HG03565 (cell line): ENCODE results near the gene AIRE.
"Not testable (repeated sequence)": the region's sequence is repeated elsewhere in the genome, so short reads cannot be mapped to it uniquely, and the experiment has no call there.

Experiments used
- ATAC-seq: cut with Tn5 transposase; IDR thresholded peaks from one replicate; pipeline ENCODE4 v1.9.1; 2021; ENCODE audit warnings: mild to moderate bottlenecking, moderate library complexity; ENCODE audit not compliant: unreplicated experiment

AIRE gene

GRCh38 chr21:44291078-44291935, 5.6 kb downstream of the AIRE start:
- ATAC-seq: no peak

DNA sequence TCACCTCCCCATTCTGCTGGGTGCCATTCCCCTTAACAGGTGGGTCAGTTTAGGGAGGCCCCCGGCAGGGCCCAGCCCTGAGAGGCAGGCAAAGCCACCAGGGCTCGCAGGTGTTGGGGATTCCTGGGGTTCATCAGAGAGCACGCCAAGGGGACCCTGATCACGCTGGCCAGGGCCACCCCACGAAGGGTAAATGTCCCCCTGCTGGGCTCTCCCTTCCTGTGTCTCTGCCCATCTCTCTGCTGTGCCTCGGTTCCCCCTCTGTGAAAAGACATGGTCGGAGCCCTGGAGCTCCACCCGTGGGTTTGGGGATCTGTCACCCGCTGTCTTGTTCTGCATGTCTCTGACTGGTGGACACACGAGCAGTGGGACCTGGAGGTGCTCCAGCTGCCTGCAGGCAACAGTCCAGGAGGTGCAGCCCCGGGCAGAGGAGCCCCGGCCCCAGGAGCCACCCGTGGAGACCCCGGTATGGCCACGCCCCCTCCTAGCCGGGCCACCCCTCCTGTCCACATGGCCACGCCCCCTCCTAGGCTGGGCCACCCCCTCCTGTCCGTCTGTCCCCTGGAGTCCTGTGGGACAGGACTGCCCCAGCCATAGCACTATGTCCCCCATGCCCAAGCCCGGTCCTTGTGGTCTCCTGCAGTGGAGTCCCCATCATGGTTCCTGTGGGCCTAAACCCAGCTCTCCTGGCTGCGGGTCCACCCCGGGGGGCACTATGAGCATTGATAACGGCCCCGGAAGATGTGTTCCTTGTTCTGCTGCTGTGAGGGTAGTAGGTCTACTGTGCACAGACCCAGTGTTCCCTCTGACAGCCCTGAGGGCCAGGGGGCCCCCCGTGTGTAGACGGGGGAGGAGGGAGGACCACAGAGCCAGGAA, 6.5 kb downstream of the AIRE start:
- ATAC-seq: no peak

DNA sequence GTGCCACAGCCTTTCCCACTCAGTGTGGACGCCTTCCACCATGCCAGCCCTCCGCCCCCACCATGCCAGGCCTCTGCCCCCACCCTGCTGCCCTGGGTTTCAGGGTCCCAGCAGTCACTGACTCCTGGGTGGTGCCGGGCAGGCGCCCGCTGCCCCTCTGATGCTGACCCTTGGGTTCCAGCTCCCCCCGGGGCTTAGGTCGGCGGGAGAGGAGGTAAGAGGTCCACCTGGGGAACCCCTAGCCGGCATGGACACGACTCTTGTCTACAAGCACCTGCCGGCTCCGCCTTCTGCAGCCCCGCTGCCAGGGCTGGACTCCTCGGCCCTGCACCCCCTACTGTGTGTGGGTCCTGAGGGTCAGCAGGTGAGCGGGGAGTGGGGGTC, 7.1 kb downstream of the AIRE start:
- no peak for ATAC-seq

- ATAC-seq: no peak
Measured at GRCh38 chr21:44293551-44294231, 8.0 kb downstream of the AIRE start.

- ATAC-seq: no peak
Measured at GRCh38 chr21:44294391-44295162, 8.9 kb downstream of the AIRE start.

DNA sequence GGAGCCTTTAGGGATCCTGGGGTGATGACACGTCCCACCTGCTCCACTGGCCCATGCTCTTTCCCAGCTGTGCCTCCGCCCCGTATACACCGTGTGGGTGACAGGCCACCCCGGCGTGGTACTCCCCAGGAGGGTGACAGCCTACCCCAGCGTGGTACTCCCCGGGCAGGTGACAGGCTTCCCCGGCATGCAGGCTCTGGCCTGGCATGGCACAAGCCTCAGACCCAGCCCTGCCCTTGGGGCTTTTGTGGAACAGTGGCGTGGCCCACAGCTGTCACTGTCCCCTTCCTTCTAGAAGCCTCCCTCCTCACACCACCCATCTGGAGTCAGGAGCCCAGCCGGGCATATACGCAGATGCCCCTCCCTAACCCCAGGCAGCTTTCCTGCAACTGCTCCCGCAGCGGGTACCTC, 9.5 kb downstream of the AIRE start:
- ATAC-seq: no peak

DNA sequence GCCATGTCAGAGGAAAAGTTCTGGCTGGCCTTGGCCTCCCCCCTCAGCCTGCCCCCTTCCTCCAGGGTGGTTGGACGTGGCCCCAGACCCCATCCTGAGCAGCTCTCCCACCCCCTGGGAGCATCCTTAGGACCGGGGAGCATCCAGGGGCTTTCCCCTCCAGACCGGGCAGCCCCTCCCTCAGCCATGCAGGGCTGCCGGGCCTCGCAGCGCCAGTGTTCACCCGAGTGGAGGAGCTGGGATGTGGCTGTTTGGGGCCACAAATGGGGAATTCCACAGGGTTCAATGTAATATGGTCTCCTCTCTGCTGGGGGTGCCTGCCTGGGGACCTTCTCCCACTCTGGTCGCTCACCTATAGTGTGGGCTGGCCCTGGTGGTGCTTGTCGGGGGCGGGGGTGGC, 10.0 kb downstream of the AIRE start:
- ATAC-seq: no peak

DNA sequence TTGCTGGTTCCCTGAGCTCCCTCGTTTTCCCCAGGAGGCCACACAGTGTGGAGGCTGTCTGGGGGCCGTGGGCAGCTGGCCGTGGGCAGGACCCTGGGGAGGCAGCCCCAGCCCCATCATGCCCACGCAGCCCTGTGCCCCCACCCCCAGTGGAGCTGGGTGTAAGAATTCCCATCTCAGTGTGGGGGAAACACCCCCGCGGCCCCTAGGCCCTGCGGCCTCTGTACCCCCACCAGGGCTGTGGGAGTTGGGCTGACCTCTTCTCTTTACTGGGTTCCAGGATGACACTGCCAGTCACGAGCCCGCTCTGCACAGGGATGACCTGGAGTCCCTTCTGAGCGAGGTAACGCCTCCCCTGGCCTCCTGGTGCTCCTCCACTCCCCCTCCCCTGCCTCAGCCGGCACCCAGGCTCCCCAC, 10.4 kb downstream of the AIRE start:
- ATAC-seq: no peak

DNA sequence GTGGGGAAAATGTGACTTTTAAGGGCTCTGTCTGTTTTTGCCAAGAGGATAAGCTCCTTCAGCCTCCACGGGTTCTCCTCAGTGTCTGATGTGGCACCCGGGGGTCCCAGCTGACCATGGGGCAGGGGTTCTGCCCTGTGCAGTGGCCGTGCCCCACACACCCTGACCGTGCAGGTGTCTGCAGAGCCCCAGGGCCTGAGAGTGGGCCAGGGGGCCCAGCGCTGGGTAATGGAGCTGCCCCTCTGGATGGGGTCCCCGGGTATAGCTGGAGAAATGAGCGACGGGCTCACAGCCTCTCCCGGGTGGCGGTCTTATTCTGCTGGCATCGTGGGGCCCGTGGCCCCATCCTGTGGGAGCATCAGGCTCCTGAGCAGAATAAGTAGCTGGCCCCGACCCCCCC, 11.2 kb downstream of the AIRE start:
- no peak for ATAC-seq

DNA sequence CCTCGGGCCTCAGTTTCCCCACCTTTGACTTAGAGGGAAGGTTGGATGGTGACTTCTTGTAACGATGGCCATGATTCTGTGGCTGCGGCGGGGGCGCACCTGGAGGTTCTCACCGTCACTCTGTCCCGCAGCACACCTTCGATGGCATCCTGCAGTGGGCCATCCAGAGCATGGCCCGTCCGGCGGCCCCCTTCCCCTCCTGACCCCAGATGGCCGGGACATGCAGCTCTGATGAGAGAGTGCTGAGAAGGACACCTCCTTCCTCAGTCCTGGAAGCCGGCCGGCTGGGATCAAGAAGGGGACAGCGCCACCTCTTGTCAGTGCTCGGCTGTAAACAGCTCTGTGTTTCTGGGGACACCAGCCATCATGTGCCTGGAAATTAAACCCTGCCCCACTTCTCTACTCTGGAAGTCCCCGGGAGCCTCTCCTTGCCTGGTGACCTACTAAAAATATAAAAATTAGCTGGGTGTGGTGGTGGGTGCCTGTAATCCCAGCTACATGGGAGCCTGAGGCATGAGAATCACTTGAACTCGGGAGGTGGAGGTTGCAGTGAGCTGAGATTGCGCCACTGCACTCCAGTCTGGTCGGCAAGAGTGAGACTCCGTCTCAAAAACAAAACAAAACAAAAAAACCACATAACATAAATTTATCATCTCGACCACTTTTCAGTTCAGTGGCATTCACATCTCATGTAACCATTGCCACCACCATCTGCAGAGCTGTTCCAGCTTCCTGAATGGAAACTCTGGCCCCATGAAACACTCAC, 12.0 kb downstream of the AIRE start:
- ATAC-seq: no peak

DNA sequence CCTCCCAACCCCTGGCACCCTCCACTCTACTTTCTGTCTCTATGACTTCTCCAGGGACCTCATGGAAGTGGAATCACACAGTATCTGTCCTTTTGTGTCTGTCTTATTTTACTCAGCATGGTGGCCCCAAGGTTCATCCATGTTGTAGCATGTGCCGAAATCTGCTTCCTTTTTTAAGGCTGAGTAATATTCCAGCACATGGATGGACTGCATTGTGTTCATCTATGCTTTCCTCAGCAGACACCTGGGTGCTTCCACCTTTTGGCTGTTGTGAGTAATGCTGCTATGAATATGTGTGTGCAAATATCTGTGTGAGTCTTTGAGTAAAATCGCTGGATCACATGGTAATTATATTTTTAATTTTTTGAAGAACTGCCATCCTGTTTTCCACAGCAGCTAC, 12.6 kb downstream of the AIRE start:
- no peak for ATAC-seq

DNA sequence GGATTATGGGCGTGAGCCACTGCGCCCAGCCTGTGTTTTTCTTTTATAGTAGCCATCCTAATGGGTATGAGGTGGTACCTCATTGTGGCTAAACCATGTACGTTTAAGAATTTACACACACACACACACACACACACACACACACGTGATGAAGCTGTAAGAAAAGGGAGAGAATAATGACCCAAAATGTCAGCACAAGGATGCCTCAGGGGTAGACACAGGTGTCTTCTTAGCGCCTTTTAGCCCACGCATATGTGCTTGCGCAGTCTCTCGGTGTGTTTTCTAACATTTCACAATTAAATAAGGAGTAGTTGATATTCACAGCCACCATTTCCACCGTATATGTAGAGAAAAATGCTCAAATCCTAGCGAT, 13.4 kb downstream of the AIRE start:
- no peak for ATAC-seq

DNA sequence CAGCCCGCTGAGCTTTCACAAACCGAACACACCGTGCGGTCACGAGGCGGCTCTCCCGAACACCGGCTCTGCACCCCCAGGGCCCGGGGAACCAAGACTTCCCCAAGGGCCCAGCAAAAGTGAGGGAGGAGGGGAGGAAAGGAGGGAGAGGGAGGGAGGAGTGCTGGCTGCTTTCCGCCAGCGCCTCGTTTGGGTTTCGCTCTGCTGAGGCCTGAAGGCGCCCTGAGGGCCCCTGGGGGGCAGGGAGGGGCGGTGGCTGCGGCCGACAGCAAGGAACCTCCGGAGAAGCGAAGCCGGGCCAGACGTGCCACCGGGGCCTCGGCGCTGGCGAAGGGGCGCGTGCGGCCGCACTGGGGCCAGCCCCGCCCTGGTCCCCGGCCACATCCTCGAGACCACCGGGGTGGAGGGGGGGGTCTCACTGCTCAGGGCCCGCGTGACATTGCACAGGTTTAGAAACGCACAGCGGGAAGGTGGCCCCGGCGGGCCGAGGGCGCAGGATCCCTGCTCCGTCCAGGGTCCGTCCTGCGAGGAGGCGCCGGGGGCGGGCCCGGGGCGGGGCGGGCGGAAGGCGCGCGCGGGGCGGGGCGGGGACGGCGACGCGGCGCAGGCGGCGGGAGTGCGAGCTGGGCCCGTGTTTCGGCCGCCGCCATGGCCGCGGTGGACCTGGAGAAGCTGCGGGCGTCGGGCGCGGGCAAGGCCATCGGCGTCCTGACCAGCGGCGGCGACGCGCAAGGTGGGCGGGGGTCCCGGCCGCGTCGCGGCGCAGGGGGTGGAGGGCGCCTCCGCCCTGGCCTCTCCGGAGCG, 14.0 kb downstream of the AIRE start, which contains the start of gene PFKL:
PFKL (plus strand) TSS at position 596 of the 804 bp plus-strand sequence; CDS start at position 649, 53 bp downstream.
- peak; percentile 39 for ATAC-seq

- peak; percentile 9 for ATAC-seq
Measured at GRCh38 chr21:44300262-44300959, 14.7 kb downstream of the AIRE start.

- ATAC-seq: no peak
Measured at GRCh38 chr21:44301141-44301540, 15.5 kb downstream of the AIRE start.

- ATAC-seq: no peak
Measured at GRCh38 chr21:44301961-44302406, 16.3 kb downstream of the AIRE start.

GRCh38 chr21:44302573-44303401, 17.1 kb downstream of the AIRE start:
- not testable (repeated sequence) for ATAC-seq
